T-cell (primary cell): ENCODE results near the gene RAB11FIP4. TPM values are rescaled to one million over a fixed set of nuclear protein-coding genes. Genes with fewer than 3 reads are reported as not detected.

ENCODE experiments used
- ATAC-seq, 4 experiments: fragments of 200-7000 bp in 3 of 4; fragments of 150-1000 bp in 1 of 4; cut with Tn5 transposase; replicated peaks in 1 of 4; 1 replicate in 3 of 4; 2 replicates in 1 of 4; pipeline ENCODE4 v1.10.0; 2021; ENCODE audit warnings: moderate library complexity in 3 of 4, mild to moderate bottlenecking in 2 of 4, moderate number of reproducible peaks in 1 of 4
- CTCF ChIA-PET, 2 donors: fragments of 300-600 bp; sonication (Branson Sonifier 250); formaldehyde crosslinking; loops; one replicate each; lab custom pipeline; 2022; ENCODE audit warnings: antibody characterized with exemption in 2 of 2; lab: Charles Lee
- POLR2A ChIA-PET, 2 donors: fragments of 300-600 bp; sonication (Branson Sonifier 250); formaldehyde crosslinking; loops; one replicate each; lab custom pipeline; 2022; ENCODE audit warnings: antibody characterized with exemption in 2 of 2; lab: Charles Lee
- DNase-seq, 35 experiments: peaks; one replicate each; pipeline versions ENCODE4 v3.0.0 to v3.0.0-alpha.2; 2013 to 2023
- H3K27ac ChIP-seq: one replicate; pipeline ENCODE4 v1.5.1; 2013; ENCODE audit warnings: low read length
- H3K27me3 ChIP-seq, 2 experiments: replicated peaks in 1 of 2; 1 replicate in 1 of 2; 2 replicates in 1 of 2; pipeline versions ENCODE4 v1.6.1 to v1.7.0; 2013; ENCODE audit warnings: low read length in 1 of 2, mixed read lengths in 1 of 2; ENCODE audit not compliant: control insufficient read depth in 2 of 2, insufficient read depth in 2 of 2; ENCODE audit errors: extremely low read depth in 1 of 2
- H3K36me3 ChIP-seq, 2 donors: 1 replicate in 1 of 2; 2 replicates in 1 of 2; pipeline versions ENCODE4 v1.6.1 to v1.7.0; 2013; ENCODE audit warnings: low read length in 1 of 2; ENCODE audit not compliant: control insufficient read depth in 2 of 2, insufficient read depth in 1 of 2; ENCODE audit errors: extremely low read depth in 1 of 2
- H3K4me1 ChIP-seq, 2 experiments: 1 replicate in 1 of 2; 2 replicates in 1 of 2; pipeline versions ENCODE4 v1.6.1 to v1.7.0; 2013; ENCODE audit warnings: low read length in 2 of 2, mixed read lengths in 1 of 2; ENCODE audit not compliant: insufficient read depth in 2 of 2, control insufficient read depth in 1 of 2; ENCODE audit errors: extremely low read depth in 1 of 2
- H3K4me3 ChIP-seq, 2 donors: 1 replicate in 1 of 2; 2 replicates in 1 of 2; pipeline versions ENCODE4 v1.5.1 to v1.7.0; 2013; ENCODE audit warnings: mild to moderate bottlenecking in 2 of 2, low read length in 1 of 2, moderate library complexity in 1 of 2; ENCODE audit not compliant: control insufficient read depth in 1 of 2; ENCODE audit errors: extremely low read depth in 1 of 2
- H3K9me3 ChIP-seq: 2 replicates; pipeline ENCODE4 v1.7.0; 2013
- H3K27ac Mint-ChIP-seq, 2 donors: one replicate each; pipeline ENCODE4 v1.8.0; 2020 to 2021; ENCODE audit warnings: mild to moderate bottlenecking in 2 of 2, mixed read lengths in 2 of 2
- H3K27me3 Mint-ChIP-seq, 2 donors: one replicate each; pipeline ENCODE4 v1.8.0; 2021 to 2022; ENCODE audit warnings: mixed read lengths in 2 of 2
- H3K36me3 Mint-ChIP-seq: one replicate; pipeline ENCODE4 v1.8.0; 2021; ENCODE audit warnings: mixed read lengths
- H3K4me1 Mint-ChIP-seq, 3 donors: one replicate each; pipeline ENCODE4 v1.8.0; 2020 to 2022; ENCODE audit warnings: mixed read lengths in 3 of 3, mild to moderate bottlenecking in 1 of 3
- H3K4me3 Mint-ChIP-seq, 3 donors: one replicate each; pipeline ENCODE4 v1.8.0; 2020 to 2022; ENCODE audit warnings: mild to moderate bottlenecking in 3 of 3, mixed read lengths in 3 of 3, moderate library complexity in 3 of 3
- H3K9me3 Mint-ChIP-seq, 3 donors: one replicate each; pipeline ENCODE4 v1.8.0; 2020 to 2022; ENCODE audit warnings: mixed read lengths in 3 of 3
- WGBS: methylation state at CpG from one replicate; pipeline ENCODE4 v1.1.5; 2013; ENCODE audit warnings: missing lambda C conversion rate; ENCODE audit not compliant: insufficient coverage; 5-methylcytosine and 5-hydroxymethylcytosine counted together
- total RNA-seq, 35 experiments: library from RNA in 6 of 35; stranded (reverse) in 6 of 35; fragments of 120-200 nt in 1 of 35; gene quantifications; one replicate each; pipeline versions ENCODE4 v1.2.1 to v1.2.4 and lab custom pipeline; 2013 to 2026

Gene RAB11FIP4
- total RNA-seq, 5 donors from 2014 or later (not counting 1 experiment from before 2014, with no cell fraction given), result 45.6 to 72.6 (median 50.1) TPM

GRCh38 chr17:31490671-31491375 lies 99.3 kb downstream of the RAB11FIP4 start:
- no peaks in the 10 kb centered on the region for H3K9me3 Mint-ChIP-seq
- DNase-seq (no peak), ATAC-seq (no peak)
- Histone ChIP-seq H3K4me3 (no peak overlapping the region), H3K4me1 (peaks cover 59 to 85% of the 10 kb centered on the region in 2 experiments), H3K36me3 (no peaks in the 10 kb centered on the region), H3K9me3 (no peaks in the 10 kb centered on the region), H3K27ac (peak overlapping the region; percentile 84), H3K27me3 (no peaks in the 10 kb centered on the region)
- whole genome bisulfite sequencing, result 95% methylated on average over 8 of the region's 9 CpGs
- no peaks in the 10 kb centered on the region for H3K36me3 Mint-ChIP-seq
- POLR2A ChIA-PET, result no interaction called here
- CTCF ChIA-PET, result no interaction called here
- peak overlapping the region; percentile 84 to 94 (median 91) for H3K4me3 Mint-ChIP-seq
- H3K4me1 Mint-ChIP-seq, result peaks cover 78 to 82% (median 78%) of the 10 kb centered on the region in 3 donors
- peak overlapping the region; percentile 99 for H3K27ac Mint-ChIP-seq
- H3K27me3 Mint-ChIP-seq, result no peaks in the 10 kb centered on the region

- peak in 2 of 35 experiments; percentile 27 to 43 for DNase-seq
- POLR2A ChIA-PET, result no interaction called here
- 54% methylated on average over 18 of the region's 18 CpGs for WGBS
- no peaks in the 10 kb centered on the region for H3K36me3 ChIP-seq
- Mint-ChIP-seq H3K9me3 (no peaks in the 10 kb centered on the region), H3K27me3 (no peaks in the 10 kb centered on the region), H3K36me3 (no peaks in the 10 kb centered on the region), H3K4me3 (peak overlapping the region; percentile 84 to 94 (median 91)), H3K4me1 (peaks cover 85 to 86% (median 85%) of the 10 kb centered on the region in 3 donors), H3K27ac (peak overlapping the region; percentile 99)
- H3K27me3 ChIP-seq, result no peaks in the 10 kb centered on the region
- no peaks in the 10 kb centered on the region for H3K9me3 ChIP-seq
- peaks cover 65 to 92% of the 10 kb centered on the region in 2 experiments for H3K4me1 ChIP-seq
- H3K4me3 ChIP-seq, result peak overlapping the region in 1 of 2 donors; percentile 10
- H3K27ac ChIP-seq, result peak overlapping the region; percentile 84
- CTCF ChIA-PET, result interaction anchor here in 1 of 2 donors (0.5 kb wide), 1 partner anchor 835 kb away, joined by 5 read pairs; no protein-coding TSS in a partner anchor
- no peak for ATAC-seq
These were observed 100.1 kb downstream of the RAB11FIP4 start for GRCh38 chr17:31491376-31492131.

DNA sequence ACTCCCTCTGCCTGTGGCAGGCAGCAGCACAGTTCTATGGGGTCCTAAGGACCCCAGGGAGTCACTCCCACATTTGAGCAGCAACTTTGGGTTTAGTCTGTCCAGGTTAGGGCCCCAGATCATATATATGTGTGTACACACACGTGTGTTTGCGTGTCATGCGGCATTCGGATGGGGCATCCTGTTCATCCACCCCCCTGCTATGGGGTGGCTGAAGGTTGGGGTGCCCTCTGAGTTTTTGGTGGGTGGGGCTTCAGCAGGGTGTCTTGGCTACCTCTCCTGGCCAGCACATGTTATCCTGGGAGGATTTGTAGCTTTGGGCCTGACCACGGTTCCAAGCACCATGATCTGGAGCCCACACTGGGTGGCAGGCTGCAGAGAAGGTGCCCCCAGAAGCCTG lies 100.7 kb downstream of the RAB11FIP4 start:
- Mint-ChIP-seq H3K4me1 (peaks cover 84 to 86% (median 85%) of the 10 kb centered on the region in 3 donors), H3K9me3 (no peaks in the 10 kb centered on the region), H3K4me3 (peak overlapping the region; percentile 34 to 91 (median 84)), H3K27me3 (no peaks in the 10 kb centered on the region), H3K36me3 (no peaks in the 10 kb centered on the region), H3K27ac (peak overlapping the region; percentile 99)
- H3K9me3 ChIP-seq, result no peaks in the 10 kb centered on the region
- no peaks in the 10 kb centered on the region for H3K27me3 ChIP-seq
- DNase-seq, result no peak
- H3K27ac ChIP-seq, result peak overlapping the region; percentile 84
- WGBS, result 88% methylated on average over 1 of the region's 5 CpGs
- H3K4me3 ChIP-seq, result no peak overlapping the region
- peaks cover 63 to 92% of the 10 kb centered on the region in 2 experiments for H3K4me1 ChIP-seq
- ChIA-PET POLR2A (interaction anchor here in 1 of 2 donors (0.5 kb wide), 1 partner anchor 57 kb away, joined by 3 read pairs; no protein-coding TSS in a partner anchor), CTCF (interaction anchor here in 1 of 2 donors (1.2 kb wide), 1 partner anchor 16 kb away, joined by 4 read pairs; no protein-coding TSS in a partner anchor)
- no peaks in the 10 kb centered on the region for H3K36me3 ChIP-seq
- ATAC-seq, result no peak

- peak in 3 of 4 experiments; percentile 15 to 25 (median 21) for ATAC-seq
- H3K4me3 ChIP-seq, result peak overlapping the region in 1 of 2 donors; percentile 26
- peaks cover 63 to 97% of the 10 kb centered on the region in 2 experiments for H3K4me1 ChIP-seq
- peaks cover 88 to 91% (median 90%) of the 10 kb centered on the region in 3 donors for H3K4me1 Mint-ChIP-seq
- H3K9me3 Mint-ChIP-seq, result no peaks in the 10 kb centered on the region
- H3K27ac ChIP-seq, result peak overlapping the region; percentile 84
- H3K27me3 ChIP-seq, result no peaks in the 10 kb centered on the region
- H3K4me3 Mint-ChIP-seq, result peak overlapping the region; percentile 66 to 91 (median 84)
- H3K36me3 ChIP-seq, result no peaks in the 10 kb centered on the region
- WGBS, result 80% methylated on average over 3 of the region's 11 CpGs
- H3K27ac Mint-ChIP-seq, result peak overlapping the region; percentile 99
- H3K27me3 Mint-ChIP-seq, result no peaks in the 10 kb centered on the region
- POLR2A ChIA-PET, result interaction anchor here in 1 of 2 donors (0.5 to 1.1 kb wide), 2 partner anchors 15 to 56 kb away, joined by 3 to 5 read pairs; no protein-coding TSS in a partner anchor
- H3K36me3 Mint-ChIP-seq, result no peaks in the 10 kb centered on the region
- CTCF ChIA-PET, result interaction anchor here (0.5 to 2.6 kb wide), 5 partner anchors 16 to 1811 kb away, joined by 3 to 21 read pairs (median 4); no protein-coding TSS in a partner anchor
- peak in 27 of 35 experiments; percentile 28 to 72 (median 49) for DNase-seq
- H3K9me3 ChIP-seq, result no peaks in the 10 kb centered on the region
These were observed 101.6 kb downstream of the RAB11FIP4 start for GRCh38 chr17:31492880-31493655.

GRCh38 chr17:31493656-31494155 lies 102.2 kb downstream of the RAB11FIP4 start:
- POLR2A ChIA-PET, result interaction anchor here (0.6 to 1.2 kb wide), 5 partner anchors 12 to 481 kb away, joined by 3 to 7 read pairs (median 3); no protein-coding TSS in a partner anchor
- H3K36me3 Mint-ChIP-seq, result no peaks in the 10 kb centered on the region
- H3K4me3 Mint-ChIP-seq, result peak overlapping the region; percentile 63 to 84 (median 66)
- Histone ChIP-seq H3K36me3 (no peaks in the 10 kb centered on the region), H3K9me3 (no peaks in the 10 kb centered on the region), H3K4me3 (peak overlapping the region in 1 of 2 donors; percentile 26), H3K27ac (peak overlapping the region; percentile 84), H3K4me1 (peaks cover 63 to 100% of the 10 kb centered on the region in 2 experiments), H3K27me3 (no peaks in the 10 kb centered on the region)
- no peaks in the 10 kb centered on the region for H3K27me3 Mint-ChIP-seq
- H3K4me1 Mint-ChIP-seq, result peaks cover 91 to 97% (median 97%) of the 10 kb centered on the region in 3 donors
- no peaks in the 10 kb centered on the region for H3K9me3 Mint-ChIP-seq
- peak in 3 of 35 experiments; percentile 31 to 48 (median 32) for DNase-seq
- CTCF ChIA-PET, result interaction anchor here (0.6 to 2.6 kb wide), 4 partner anchors 12 to 1812 kb away, joined by 3 to 21 read pairs (median 5); no protein-coding TSS in a partner anchor
- 55% methylated on average over 6 of the region's 9 CpGs for WGBS
- peak overlapping the region; percentile 99 for H3K27ac Mint-ChIP-seq
- peak in 3 of 4 experiments; percentile 8 to 33 (median 23) for ATAC-seq
